Activated CD4-positive, alpha-beta memory T cell treated with anti-CD3 and anti-CD28 coated beads for 36 hours (primary cell): ENCODE measurements around the gene PHB1. TPM values are rescaled to one million over a fixed set of nuclear protein-coding genes. Genes with fewer than 3 reads are reported as not detected.

ENCODE experiments used
- CTCF ChIA-PET: fragments of 350-600 bp; sonication (Branson Sonifier 250); formaldehyde crosslinking; loops from one replicate; lab custom pipeline; 2021; ENCODE audit warnings: antibody characterized with exemption, inconsistent platforms; lab: Charles Lee
- POLR2A ChIA-PET: fragments of 350-600 bp; sonication (Branson Sonifier 250); formaldehyde crosslinking; loops from one replicate; lab custom pipeline; 2021; ENCODE audit warnings: antibody characterized with exemption; lab: Charles Lee
- DNase-seq: peaks from one replicate; pipeline ENCODE4 v3.0.0-alpha.2; 2020
- H3K27ac Mint-ChIP-seq: one replicate; pipeline ENCODE4 v1.8.0; 2021; ENCODE audit warnings: mixed read lengths
- H3K27me3 Mint-ChIP-seq: one replicate; pipeline ENCODE4 v1.8.0; 2021; ENCODE audit warnings: mixed read lengths
- H3K36me3 Mint-ChIP-seq: one replicate; pipeline ENCODE4 v1.8.0; 2021; ENCODE audit warnings: mixed read lengths
- H3K4me1 Mint-ChIP-seq: one replicate; pipeline ENCODE4 v1.8.0; 2021; ENCODE audit warnings: low read depth, mixed read lengths
- H3K4me3 Mint-ChIP-seq: one replicate; pipeline ENCODE4 v1.8.0; 2021; ENCODE audit warnings: mild to moderate bottlenecking, mixed read lengths
- H3K9me3 Mint-ChIP-seq: one replicate; pipeline ENCODE4 v1.8.0; 2021; ENCODE audit warnings: mixed read lengths
- intact Hi-C: fragments of 100-400 bp; cut with micrococcal nuclease; formaldehyde crosslinking; loops from one replicate; pipeline ENCODE4 v1.15.1; 2023
- total RNA-seq, 2 experiments: library from RNA; stranded (reverse); gene quantifications; one replicate each; pipeline ENCODE4 v1.2.3, GENCODE V29; 2021

Gene PHB1
- total RNA-seq, 2 experiments from 2014 or later: 280 to 295 TPM

DNA sequence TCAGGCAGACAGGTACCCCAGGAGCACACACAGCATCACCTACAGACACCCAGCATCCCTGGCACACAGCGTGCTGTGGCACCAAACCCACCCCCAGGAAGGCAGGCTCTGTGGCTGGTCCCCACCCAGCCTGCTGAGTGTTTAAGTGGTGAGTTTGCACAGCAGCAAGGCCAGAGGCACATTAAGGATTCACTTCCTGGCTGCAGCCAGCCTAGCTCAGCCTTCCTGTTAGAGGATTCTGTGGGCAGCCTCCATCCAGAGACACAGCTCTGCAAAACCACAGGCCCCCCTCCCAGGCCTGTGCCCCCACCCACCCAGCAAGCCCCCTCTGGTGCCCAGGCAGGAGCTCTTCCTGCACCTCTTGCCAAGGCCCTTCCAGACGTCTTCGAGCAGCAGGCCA is 36.1 kb upstream of the PHB1 start:
- no peak for DNase-seq
- Mint-ChIP-seq H3K36me3 (no peaks in the 10 kb centered on the region), H3K4me3 (no peak overlapping the region), H3K9me3 (no peaks in the 10 kb centered on the region), H3K4me1 (peaks cover 3% of the 10 kb centered on the region), H3K27me3 (no peaks in the 10 kb centered on the region), H3K27ac (no peak overlapping the region)
- POLR2A ChIA-PET: no interaction called here
- intact Hi-C loops: no loop called here
- CTCF ChIA-PET: no interaction called here

DNA sequence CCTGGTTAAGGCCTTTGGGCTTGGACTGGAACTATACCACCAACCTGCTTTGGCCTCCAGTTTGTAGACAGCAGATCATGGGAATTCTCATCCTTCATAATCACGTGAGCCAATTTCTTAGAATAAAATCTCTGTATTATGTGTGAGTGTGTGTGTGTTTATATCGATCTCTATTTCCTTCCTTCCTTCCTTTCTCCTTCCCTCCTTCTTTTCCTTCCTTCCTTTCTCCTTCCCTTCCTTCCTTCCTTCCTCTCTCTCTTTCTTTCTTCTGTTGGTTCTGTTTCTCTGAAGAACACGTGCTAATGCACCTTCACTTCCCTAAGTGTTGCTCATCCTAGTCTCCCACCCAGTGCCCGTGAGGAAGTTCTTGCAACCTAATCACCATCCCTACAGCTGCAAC is 35.5 kb upstream of the PHB1 start:
- CTCF ChIA-PET: no interaction called here
- no peak for DNase-seq
- Mint-ChIP-seq H3K4me3 (no peak overlapping the region), H3K4me1 (peaks cover 3% of the 10 kb centered on the region), H3K9me3 (no peaks in the 10 kb centered on the region), H3K27ac (no peak overlapping the region), H3K27me3 (no peaks in the 10 kb centered on the region), H3K36me3 (no peaks in the 10 kb centered on the region)
- intact Hi-C loops: no loop called here
- POLR2A ChIA-PET: no interaction called here

DNA sequence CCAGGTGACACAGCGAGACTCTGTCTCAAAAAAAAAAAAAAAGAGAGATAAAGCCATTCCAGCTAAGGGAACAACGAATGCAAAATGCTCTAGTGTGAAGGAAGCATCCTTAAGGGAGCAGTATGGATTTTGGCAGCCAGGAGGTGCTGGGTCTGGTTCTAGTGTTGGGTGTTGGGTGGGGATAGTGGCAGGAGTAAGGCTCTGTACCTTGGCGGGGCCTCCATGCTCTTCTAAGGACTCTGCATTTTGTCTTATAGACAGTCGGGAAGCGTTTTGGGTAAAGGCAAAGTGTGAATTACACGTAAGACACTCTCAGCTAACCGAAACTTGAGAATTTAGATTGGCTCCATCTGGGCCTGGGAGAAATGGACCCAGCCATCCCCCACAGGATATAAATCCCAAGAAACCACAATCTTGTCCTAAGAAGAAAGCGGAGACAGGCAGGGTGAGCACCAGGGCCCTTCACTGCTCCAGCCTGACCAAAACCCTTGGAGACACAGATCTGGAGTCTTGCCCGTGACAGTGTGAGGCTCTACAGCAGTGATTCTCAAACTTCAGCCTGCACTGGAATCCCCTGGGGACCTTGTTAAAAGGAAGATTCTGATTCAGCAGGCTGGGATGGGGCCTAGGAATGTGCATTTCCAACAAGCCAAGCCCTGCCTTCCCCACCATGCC is 33.1 kb upstream of the PHB1 start:
- Mint-ChIP-seq H3K36me3 (no peaks in the 10 kb centered on the region), H3K27ac (no peak overlapping the region), H3K4me3 (no peak overlapping the region), H3K4me1 (peaks cover 3% of the 10 kb centered on the region), H3K9me3 (no peaks in the 10 kb centered on the region), H3K27me3 (peaks cover 4% of the 10 kb centered on the region)
- DNase-seq: no peak
- POLR2A ChIA-PET: no interaction called here
- intact Hi-C loops: no loop called here
- CTCF ChIA-PET: no interaction called here

DNA sequence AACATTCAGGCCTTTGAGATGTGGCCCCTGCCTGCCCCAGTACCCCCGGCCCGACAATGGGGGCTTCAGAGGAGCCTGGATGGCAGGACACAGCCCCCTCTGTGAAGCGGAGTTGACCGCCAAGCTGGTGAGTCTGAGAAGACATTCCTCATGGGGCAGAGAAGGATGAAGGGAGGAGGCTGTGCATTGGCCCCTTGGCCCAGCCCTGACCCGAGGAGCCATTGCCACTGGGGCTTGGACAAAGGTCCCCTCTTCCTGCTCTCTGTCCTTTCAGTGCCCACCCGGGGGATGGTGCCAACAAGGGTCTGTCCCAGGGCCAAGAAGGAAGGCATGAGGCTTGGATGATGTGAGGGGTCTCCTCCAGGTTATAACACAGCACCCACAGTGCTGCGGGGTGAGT is 30.9 kb upstream of the PHB1 start:
- H3K27me3 Mint-ChIP-seq: peaks cover 10% of the 10 kb centered on the region
- H3K4me1 Mint-ChIP-seq: peaks cover 3% of the 10 kb centered on the region
- no peak overlapping the region for H3K4me3 Mint-ChIP-seq
- no peak for DNase-seq
- CTCF ChIA-PET: no interaction called here
- POLR2A ChIA-PET: no interaction called here
- intact Hi-C loops: no loop called here
- no peaks in the 10 kb centered on the region for H3K9me3 Mint-ChIP-seq
- H3K27ac Mint-ChIP-seq: no peak overlapping the region
- no peaks in the 10 kb centered on the region for H3K36me3 Mint-ChIP-seq

DNA sequence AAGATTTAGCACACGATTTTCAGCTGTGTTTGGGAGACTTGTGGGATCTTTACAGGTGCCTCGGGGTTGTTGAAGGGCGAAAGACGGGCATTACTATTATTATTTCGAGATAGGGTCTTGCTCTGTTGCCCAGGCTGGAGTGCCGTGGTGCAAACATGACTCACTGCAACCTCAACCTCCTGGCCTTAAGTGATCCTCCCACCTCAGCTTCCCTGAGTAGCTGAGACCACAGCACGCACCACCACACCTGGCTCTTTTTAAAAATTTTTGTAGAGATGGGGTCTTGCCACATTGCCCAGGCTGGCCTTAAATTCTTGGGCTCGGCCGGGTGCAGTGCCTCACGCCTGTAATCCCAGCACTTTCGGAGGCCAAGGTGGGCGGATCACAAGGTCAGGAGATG is 29.7 kb upstream of the PHB1 start:
- Mint-ChIP-seq H3K27me3 (peaks cover 22% of the 10 kb centered on the region), H3K4me3 (no peak overlapping the region), H3K36me3 (no peaks in the 10 kb centered on the region), H3K4me1 (no peaks in the 10 kb centered on the region), H3K9me3 (no peaks in the 10 kb centered on the region), H3K27ac (no peak overlapping the region)
- intact Hi-C loops: no loop called here
- ChIA-PET CTCF (interaction anchor here (1.4 kb wide), 1 partner anchor 108 kb away, joined by 3 read pairs; no protein-coding TSS in a partner anchor), POLR2A (no interaction called here)
- DNase-seq: no peak

- H3K36me3 Mint-ChIP-seq: no peaks in the 10 kb centered on the region
- no peaks in the 10 kb centered on the region for H3K9me3 Mint-ChIP-seq
- H3K27me3 Mint-ChIP-seq: peaks cover 27% of the 10 kb centered on the region
- intact Hi-C loops: no loop called here
- no peaks in the 10 kb centered on the region for H3K4me1 Mint-ChIP-seq
- no peak overlapping the region for H3K4me3 Mint-ChIP-seq
- no peak overlapping the region for H3K27ac Mint-ChIP-seq
- no peak for DNase-seq
- ChIA-PET CTCF (interaction anchor here (1.4 kb wide), 1 partner anchor 109 kb away, joined by 3 read pairs; no protein-coding TSS in a partner anchor), POLR2A (no interaction called here)
Measured at GRCh38 chr17:49443862-49444261, 29.2 kb upstream of the PHB1 start.

DNA sequence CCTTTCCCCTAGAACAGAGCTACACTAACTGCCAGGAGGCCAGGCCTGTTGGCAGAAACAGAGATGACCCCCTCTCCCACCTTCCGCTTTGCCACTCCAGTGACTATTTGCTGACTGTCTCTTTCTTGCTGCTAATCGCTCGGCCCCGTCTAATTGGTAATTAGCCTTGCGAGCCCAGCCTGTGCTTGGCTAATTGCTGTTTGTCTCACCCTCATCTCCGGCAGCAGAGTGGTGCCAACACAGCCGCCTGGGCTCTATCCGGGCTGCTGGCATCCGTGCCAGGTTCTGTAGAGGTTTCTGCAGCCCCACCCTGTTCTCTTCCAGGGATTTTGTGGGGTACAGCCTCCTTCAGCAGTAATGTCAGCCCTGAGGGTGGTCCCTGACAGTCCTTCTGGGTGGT is 27.4 kb upstream of the PHB1 start:
- ChIA-PET CTCF (interaction anchor here (1.0 kb wide), 1 partner anchor 55 kb away, joined by 4 read pairs; no protein-coding TSS in a partner anchor), POLR2A (no interaction called here)
- H3K4me1 Mint-ChIP-seq: no peaks in the 10 kb centered on the region
- H3K9me3 Mint-ChIP-seq: no peaks in the 10 kb centered on the region
- intact Hi-C loops: no loop called here
- H3K4me3 Mint-ChIP-seq: no peak overlapping the region
- no peak overlapping the region for H3K27ac Mint-ChIP-seq
- DNase-seq: no peak
- no peaks in the 10 kb centered on the region for H3K36me3 Mint-ChIP-seq
- peaks cover 36% of the 10 kb centered on the region for H3K27me3 Mint-ChIP-seq

DNA sequence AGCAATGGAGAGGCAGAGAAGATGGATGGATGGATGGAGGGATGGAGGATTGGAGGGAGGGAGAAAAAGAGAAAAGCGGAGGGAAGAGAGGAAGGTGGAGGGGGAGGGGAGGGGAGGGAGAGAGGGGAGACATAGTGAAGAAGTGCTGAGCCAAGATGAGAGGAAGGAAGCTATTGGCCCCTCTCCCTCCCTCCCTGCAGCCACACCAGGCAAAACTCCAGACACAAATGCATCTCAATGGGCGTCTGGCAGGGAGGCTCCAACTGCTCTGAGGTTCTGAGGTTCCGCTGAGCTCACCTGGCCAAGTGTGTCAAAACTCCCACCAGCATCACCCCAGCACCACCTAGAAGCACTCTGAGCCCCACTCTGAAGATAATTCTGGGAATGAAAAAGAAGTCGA is 26.9 kb upstream of the PHB1 start:
- POLR2A ChIA-PET: no interaction called here
- intact Hi-C loops: no loop called here
- Mint-ChIP-seq H3K27me3 (peaks cover 37% of the 10 kb centered on the region), H3K4me1 (no peaks in the 10 kb centered on the region), H3K4me3 (no peak overlapping the region), H3K9me3 (no peaks in the 10 kb centered on the region), H3K36me3 (no peaks in the 10 kb centered on the region), H3K27ac (no peak overlapping the region)
- CTCF ChIA-PET: interaction anchor here (1.0 kb wide), 1 partner anchor 55 kb away, joined by 4 read pairs; no protein-coding TSS in a partner anchor
- no peak for DNase-seq

- no peaks in the 10 kb centered on the region for H3K9me3 Mint-ChIP-seq
- H3K4me3 Mint-ChIP-seq: no peak overlapping the region
- intact Hi-C loops: no loop called here
- DNase-seq: peak; percentile 8
- H3K36me3 Mint-ChIP-seq: no peaks in the 10 kb centered on the region
- POLR2A ChIA-PET: no interaction called here
- CTCF ChIA-PET: no interaction called here
- no peaks in the 10 kb centered on the region for H3K4me1 Mint-ChIP-seq
- no peak overlapping the region for H3K27ac Mint-ChIP-seq
- peaks cover 37% of the 10 kb centered on the region for H3K27me3 Mint-ChIP-seq
Measured at GRCh38 chr17:49440581-49440980, 25.9 kb upstream of the PHB1 start.

- Mint-ChIP-seq H3K4me3 (no peak overlapping the region), H3K36me3 (no peaks in the 10 kb centered on the region), H3K27ac (no peak overlapping the region), H3K4me1 (no peaks in the 10 kb centered on the region), H3K9me3 (no peaks in the 10 kb centered on the region), H3K27me3 (peaks cover 37% of the 10 kb centered on the region)
- intact Hi-C loops: no loop called here
- ChIA-PET POLR2A (no interaction called here), CTCF (interaction anchor here (1.4 to 1.7 kb wide), 2 partner anchors 32 to 117 kb away, joined by 6 read pairs; no protein-coding TSS in a partner anchor)
- peak; percentile 3 for DNase-seq
Measured at GRCh38 chr17:49439673-49440571, 25.2 kb upstream of the PHB1 start.

- Mint-ChIP-seq H3K9me3 (no peaks in the 10 kb centered on the region), H3K4me1 (no peaks in the 10 kb centered on the region), H3K4me3 (no peak overlapping the region), H3K27ac (no peak overlapping the region), H3K27me3 (peaks cover 37% of the 10 kb centered on the region), H3K36me3 (no peaks in the 10 kb centered on the region)
- DNase-seq: no peak
- CTCF ChIA-PET: interaction anchor here (1.4 to 1.7 kb wide), 2 partner anchors 31 to 118 kb away, joined by 6 read pairs; no protein-coding TSS in a partner anchor
- POLR2A ChIA-PET: no interaction called here
- intact Hi-C loops: no loop called here
Measured at GRCh38 chr17:49439305-49439672, 24.6 kb upstream of the PHB1 start.

DNA sequence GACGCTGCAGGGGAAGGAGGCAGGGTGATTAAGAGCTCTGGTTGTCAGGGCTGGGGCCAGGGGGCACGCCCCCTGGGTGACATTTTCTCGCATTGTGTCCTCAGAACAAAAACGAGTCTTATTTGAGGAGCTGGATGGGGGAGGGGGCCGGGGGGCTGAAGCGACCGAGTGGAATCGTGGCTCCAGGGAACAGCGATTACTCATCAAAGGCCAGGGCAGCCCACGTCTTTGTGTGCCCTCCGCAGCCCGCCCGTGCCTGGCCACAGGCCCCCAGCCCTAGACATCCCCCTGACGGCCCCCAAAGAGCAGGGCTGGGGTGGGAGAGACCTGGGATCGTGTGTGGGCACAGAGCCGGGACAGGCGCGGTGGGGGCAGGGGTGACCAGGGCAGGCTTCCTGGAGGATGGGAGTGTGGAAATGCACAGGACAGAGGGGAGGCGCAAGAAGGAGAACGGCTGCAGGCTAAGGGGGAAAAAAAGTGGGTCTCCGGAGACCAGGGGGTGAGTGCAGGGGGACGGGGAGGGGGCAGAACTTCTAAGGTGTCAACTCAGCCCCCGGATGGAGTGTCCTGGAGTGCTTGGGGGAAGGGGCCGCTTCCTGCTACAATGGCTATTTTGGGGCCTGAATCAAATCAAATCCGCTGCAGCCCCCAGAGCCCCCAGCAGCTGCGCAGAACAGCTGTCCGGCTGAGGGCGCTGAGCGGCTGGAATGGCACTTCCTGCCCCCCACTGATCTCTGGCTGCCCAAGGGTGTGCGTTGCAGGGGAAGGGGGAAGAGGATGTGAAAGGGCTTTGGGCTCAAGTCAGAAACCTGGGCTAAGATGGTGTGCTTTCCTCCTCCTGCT is 24.0 kb upstream of the PHB1 start:
- H3K27ac Mint-ChIP-seq: no peak overlapping the region
- no peak overlapping the region for H3K4me3 Mint-ChIP-seq
- CTCF ChIA-PET: interaction anchor here (1.0 to 8.2 kb wide), 4 partner anchors 31 to 118 kb away, joined by 3 to 118 read pairs (median 6); no protein-coding TSS in a partner anchor
- H3K27me3 Mint-ChIP-seq: peaks cover 33% of the 10 kb centered on the region
- DNase-seq: peak; percentile 5
- intact Hi-C loops: no loop called here
- no peaks in the 10 kb centered on the region for H3K9me3 Mint-ChIP-seq
- no peaks in the 10 kb centered on the region for H3K36me3 Mint-ChIP-seq
- POLR2A ChIA-PET: no interaction called here
- no peaks in the 10 kb centered on the region for H3K4me1 Mint-ChIP-seq
